GM12865 (cell line): ENCODE data around the gene KRT3.

Experiments used
- DNase-seq: peaks from one replicate; pipeline ENCODE4 v3.0.0; 2010; ENCODE audit warnings: low read depth
- H3K4me3 ChIP-seq: 2 replicates; pipeline ENCODE4 v1.5.1; 2011; ENCODE audit warnings: mild to moderate bottlenecking, low read depth, low read length, control low read depth
- TF ChIP-seq, protein P1 (sequence below): IDR thresholded peaks from 2 replicates; pipeline ENCODE4 v1.5.1; 2011; ENCODE audit warnings: low read length, control low read depth, low read depth, inconsistent platforms; ENCODE audit not compliant: insufficient read depth; ENCODE audit errors: missing control alignments

Gene KRT3

GRCh38 chr12:52821826-52822660 lies 26.1 kb upstream of the KRT3 start:
- no peak for DNase-seq
- TF ChIP-seq, protein P1, sequence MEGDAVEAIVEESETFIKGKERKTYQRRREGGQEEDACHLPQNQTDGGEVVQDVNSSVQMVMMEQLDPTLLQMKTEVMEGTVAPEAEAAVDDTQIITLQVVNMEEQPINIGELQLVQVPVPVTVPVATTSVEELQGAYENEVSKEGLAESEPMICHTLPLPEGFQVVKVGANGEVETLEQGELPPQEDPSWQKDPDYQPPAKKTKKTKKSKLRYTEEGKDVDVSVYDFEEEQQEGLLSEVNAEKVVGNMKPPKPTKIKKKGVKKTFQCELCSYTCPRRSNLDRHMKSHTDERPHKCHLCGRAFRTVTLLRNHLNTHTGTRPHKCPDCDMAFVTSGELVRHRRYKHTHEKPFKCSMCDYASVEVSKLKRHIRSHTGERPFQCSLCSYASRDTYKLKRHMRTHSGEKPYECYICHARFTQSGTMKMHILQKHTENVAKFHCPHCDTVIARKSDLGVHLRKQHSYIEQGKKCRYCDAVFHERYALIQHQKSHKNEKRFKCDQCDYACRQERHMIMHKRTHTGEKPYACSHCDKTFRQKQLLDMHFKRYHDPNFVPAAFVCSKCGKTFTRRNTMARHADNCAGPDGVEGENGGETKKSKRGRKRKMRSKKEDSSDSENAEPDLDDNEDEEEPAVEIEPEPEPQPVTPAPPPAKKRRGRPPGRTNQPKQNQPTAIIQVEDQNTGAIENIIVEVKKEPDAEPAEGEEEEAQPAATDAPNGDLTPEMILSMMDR = no peak
- no peak overlapping the region for H3K4me3 ChIP-seq

DNA sequence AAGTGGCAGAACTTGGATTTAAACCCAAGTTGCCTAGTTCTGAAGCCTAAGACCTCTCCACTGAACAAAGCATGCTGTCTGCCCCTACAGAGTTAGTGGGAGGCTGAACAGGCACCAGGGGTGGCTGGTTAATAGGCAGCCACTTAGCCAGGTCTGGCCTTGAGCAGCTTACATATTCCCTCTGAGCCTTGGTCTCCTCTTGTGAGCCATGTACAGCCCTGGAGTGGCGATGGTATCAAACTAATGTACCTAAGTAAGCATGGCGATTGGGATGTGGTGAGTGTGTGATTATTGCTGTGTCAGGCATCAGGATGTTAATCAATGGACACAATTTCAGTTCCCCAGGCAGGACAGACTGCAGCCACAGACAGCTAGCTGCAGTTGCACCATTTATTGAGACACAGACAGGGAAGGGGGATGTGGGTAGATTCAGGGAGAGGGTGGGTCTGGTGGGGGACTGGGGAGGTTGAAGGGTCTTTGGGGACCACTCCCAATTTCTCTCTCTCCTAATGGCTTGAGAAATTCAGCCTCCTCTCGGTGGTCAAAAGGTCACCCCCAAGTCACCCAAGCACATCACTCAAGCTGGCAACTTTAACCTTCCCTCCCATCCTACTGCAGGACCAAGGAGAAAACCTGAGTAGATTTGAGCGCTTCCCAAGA lies 25.3 kb upstream of the KRT3 start:
- no peak overlapping the region for H3K4me3 ChIP-seq
- TF ChIP-seq, protein P1 = no peak
- no peak for DNase-seq

GRCh38 chr12:52820521-52820920 lies 24.6 kb upstream of the KRT3 start:
- TF ChIP-seq, protein P1 = no peak
- no peak overlapping the region for H3K4me3 ChIP-seq
- no peak for DNase-seq

GRCh38 chr12:52819731-52820510 lies 24.0 kb upstream of the KRT3 start:
- no peak overlapping the region for H3K4me3 ChIP-seq
- no peak for DNase-seq
- TF ChIP-seq, protein P1 = no peak

DNA sequence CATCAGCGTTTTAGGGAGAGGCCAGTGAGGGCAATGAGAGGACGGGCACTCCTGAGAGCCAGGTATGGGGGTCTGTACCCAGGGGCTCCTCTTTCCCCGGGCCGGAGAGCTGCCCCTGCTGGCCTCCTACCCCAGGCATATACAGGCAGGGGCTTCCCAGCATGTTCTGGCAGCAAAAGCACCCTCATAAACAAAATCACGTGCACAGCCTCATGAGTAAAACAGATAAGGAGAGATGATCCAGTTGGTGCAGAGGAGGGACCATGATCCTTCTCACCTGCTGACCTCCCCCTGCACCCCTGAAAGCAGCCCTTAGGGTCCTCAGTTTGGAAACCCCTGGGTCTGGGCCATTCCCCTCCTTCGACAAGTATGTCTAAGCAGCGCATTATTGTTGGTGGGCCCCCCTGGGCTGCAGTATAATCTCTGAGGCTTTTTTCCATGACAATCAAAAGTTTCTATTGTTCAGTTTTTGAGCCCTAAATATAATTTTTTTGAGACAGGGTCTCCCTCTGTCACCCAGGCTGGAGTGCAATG lies 23.0 kb upstream of the KRT3 start:
- no peak for DNase-seq
- no peak overlapping the region for H3K4me3 ChIP-seq
- TF ChIP-seq, protein P1 = no peak

DNA sequence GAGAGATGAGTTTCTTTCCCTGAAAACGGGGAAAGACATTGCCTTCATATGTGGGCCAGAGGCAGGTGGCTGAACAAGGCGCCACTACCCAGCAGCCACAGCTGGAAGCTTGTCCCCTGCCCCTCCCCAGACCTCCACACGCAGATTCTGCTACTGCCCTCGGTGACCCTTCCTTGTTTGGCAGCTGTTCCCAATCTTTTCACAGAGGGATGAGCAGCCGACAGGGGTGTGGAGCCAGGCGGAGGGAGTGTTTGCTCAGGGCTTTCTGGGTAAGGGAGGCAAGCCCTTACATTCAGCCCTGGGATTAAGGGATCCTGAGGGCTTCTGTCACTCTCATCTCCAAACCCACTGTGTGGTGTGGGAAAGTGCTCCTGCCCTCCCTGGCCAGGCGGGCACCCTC lies 22.5 kb upstream of the KRT3 start:
- TF ChIP-seq, protein P1 = no peak
- no peak overlapping the region for H3K4me3 ChIP-seq
- no peak for DNase-seq
